Measurements from ENCODE around the gene ZDHHC19. TPM values are rescaled to one million over a fixed set of nuclear protein-coding genes. Genes with fewer than 3 reads are reported as not detected.
"Not testable (repeated sequence)": the region's sequence is repeated elsewhere in the genome, so short reads cannot be mapped to it uniquely, and the experiment has no call there.

The ZDHHC19 gene
- total RNA-seq, 1 donor from 2014 or later, result not detected

DNA sequence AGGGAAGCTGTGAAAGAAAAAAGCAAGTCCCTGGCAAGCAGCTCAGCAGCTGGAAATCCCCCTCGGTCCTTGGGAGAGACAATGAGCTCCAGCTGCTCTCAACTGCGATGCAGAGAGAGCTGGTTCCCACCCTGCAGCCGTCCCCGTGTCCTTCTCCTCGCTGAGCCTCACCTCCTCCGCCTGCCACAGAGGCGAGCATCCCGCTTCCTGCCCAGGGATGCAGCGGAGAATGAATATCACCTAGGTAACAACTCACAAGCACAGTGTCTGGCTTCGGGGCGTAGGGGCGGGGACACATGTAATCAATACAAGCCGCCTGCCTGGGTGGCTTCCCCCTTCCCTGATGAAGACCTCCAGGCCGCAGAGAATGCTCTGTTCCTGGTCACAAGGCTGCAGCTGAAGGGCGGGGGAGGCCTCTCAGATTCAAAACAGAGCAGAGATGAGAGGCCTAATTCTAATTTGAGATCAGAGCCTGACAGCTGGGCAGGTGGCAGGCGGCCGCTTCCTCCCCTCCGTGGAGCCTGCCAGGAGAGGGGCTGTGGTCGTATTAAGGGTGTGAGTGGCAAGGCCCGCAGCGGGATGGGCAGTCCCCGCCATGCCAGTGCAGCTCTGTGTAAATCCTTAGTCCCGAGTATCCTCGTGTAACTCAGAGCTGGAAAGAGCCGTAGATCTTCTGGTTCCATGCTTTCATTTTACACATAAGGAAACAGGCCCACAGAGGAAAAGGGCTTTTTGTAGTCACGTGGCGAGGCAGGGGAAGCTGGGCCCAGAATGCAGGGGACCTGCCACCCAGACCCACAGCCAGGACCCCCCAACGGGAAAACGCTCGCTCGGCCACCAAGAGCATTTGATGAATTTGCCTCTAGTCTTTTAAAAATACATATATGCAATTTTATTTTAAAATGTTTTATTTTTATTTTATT is 24.3 kb downstream of the ZDHHC19 start:
- intact Hi-C loops (cut with DNase I), result no loop called here

DNA sequence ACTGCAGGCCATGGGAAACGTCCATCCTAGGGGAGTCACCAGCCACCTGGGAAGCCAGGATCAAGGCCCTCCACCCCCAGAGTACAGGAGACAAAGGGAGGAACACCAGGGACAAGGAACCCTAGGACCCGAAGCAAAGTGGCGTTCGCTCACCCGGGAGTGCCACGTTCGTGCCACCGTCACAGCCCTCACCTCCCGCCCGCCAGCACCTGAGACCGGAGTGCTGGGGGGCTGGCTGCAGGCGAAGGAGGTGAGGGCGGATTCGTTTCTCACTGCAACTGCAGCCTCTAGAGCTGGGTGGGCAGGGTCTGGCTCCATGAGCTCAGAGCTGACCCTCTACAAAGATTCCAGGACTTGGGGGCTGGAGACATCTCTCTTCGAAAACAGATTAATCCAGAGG is 26.3 kb downstream of the ZDHHC19 start:
- ATAC-seq (no peak), DNase-seq (ENCODE audit: low spot score) (no peak)
- intact Hi-C loops (cut with DNase I), result no loop called here

More for the DNA sequence above, 24.3 kb downstream of the ZDHHC19 start:
- no peak for DNase-seq (ENCODE audit: low spot score)
- ATAC-seq, result peak; percentile 45

DNA sequence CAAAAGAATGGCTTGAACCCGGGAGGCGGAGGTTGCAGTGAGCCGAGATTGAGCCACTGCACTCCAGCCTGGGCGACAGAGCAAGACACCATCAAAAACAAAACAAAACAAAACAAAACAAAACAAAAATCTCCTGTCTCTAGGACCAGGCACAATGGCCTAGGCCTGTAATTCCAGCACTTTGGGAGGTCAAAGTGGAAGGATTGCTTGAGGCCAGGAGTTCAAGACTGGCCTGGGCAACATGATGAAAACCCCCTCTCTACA is 27.1 kb downstream of the ZDHHC19 start:
- ATAC-seq; intact Hi-C loops (cut with DNase I); DNase-seq (ENCODE audit: low spot score): not testable (repeated sequence)

DNA sequence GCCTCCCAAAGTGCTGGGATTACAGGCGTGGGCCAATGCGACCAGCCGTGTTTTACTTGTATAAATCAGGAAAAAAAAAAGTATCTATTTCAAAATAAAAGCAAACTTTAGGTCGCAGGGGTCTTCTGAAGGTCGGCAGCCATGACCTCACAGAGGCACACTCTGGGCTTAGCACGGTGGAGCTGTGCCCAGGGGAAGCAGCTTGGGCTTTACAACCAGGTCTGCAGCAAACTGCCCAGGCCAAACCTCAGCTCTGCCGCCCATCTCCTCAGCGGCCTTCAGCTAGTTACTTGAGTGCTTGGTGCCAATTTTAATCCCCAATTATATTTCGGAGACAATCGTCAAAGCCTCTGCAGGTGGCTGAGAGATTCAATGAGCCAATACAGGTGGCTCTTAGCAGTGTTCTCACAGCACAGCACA is 30.1 kb downstream of the ZDHHC19 start:
- ATAC-seq, result no peak
- no peak for DNase-seq (ENCODE audit: low spot score)
- intact Hi-C loops (cut with DNase I), result no loop called here

DNA sequence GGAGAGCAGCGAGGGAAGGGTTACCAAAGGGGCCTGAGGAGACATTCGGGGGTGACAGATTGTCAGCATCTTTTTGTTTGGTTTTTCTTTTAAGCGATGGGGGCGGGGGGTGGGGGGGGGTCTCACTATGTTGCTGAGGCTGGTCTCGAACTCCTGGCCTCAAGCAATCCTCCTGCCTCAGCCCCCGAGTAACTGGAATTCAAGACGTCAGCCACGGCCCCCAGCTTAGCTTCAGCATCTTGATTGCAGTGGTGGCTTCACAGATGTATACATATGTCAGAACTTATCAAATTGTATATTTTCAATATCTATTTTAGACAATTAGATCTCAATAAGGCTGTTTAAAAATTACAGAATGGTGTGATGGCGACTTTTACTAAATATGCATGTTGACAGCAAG is 30.9 kb downstream of the ZDHHC19 start:
- no peak for ATAC-seq
- DNase-seq (ENCODE audit: low spot score), result no peak
- intact Hi-C loops (cut with DNase I), result no loop called here

DNA sequence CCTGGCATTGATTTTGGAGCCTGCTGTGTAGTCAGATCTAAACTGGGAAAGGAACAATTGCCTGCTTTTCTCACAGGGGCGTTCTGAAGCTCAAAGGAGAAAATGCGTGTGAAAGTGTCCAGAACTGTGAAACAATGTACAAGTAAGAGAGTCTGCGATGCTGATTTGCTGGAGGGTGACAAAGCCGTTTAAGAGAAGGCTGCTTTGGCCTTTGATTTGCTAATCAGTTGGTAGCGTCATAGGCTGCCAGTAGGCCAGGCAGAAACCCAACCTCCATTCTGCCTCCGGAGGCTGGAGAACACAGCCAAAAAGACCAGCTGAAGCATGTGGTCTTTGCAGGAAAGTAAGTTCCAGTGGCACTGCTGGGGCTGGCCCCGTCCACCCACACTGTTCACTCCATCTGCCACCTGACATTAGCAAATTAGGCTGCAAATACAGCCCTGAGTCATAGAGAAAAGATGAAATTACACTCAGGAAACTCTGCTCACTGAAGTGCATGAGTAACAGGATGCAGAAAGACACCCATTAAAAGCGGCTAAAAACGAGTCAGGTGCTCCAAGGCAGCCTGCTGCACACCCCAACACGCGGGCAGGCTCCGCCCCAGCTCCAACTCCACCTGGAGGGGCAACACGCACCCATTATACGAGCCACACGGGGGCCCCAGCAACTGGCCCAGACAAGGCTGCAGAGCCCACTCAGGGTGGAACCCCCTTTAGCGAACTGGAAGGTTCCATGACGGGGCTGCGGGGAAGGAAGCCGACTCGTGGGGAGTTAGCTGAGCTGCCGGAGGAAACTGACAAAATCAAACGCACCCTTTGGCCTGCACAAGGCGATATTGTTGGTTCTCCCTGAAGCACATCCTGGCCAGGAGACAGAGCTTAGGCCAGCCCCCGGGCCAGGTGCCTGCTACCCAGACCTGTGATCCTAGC is 31.6 kb downstream of the ZDHHC19 start:
- intact Hi-C loops (cut with DNase I), result no loop called here
- DNase-seq (ENCODE audit: low spot score), result no peak
- ATAC-seq, result peak; percentile 55

DNA sequence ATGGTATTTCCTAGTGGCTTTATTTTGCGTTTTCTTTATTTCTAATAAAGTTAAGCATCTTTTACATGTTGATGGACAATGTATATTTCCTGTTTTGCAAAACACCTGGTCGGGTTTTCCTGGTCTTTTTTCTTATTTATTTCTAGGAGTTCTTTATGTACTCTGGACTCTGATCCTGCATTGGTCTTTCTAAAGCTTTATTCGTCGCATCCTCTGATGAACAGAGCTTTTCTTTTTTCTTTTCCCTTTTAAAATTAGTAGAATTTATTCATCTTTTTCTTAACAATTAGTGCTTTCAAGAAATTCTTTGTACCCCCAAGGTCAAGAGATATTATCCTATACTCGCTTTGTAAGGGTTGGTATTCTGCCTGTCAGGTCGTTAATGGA is 32.2 kb downstream of the ZDHHC19 start:
- intact Hi-C loops (cut with DNase I), result no loop called here

DNA sequence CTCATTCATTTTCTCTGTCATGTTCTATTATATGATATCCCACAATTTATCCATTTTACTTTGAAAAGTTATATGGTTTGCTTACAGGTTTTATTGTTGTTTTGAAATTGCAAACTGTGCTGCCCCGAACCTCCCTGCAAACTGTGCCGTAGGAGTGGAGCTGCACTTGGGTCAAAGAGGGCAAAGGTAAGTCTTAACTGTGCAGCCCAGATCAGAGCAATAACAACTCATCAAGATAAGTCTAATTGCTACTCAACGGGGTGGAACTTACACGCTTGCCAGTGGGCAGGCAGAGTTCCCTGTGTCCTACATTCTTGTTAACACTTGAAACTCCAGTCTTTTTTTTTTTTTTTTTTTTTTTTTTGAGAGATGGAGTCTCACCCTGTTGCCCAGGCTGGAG is 33.2 kb downstream of the ZDHHC19 start:
- intact Hi-C loops (cut with DNase I), result no loop called here
- no peak for ATAC-seq
- no peak for DNase-seq (ENCODE audit: low spot score)

More for the DNA sequence above, 32.2 kb downstream of the ZDHHC19 start:
- DNase-seq (ENCODE audit: low spot score) (no peak), ATAC-seq (no peak)

DNA sequence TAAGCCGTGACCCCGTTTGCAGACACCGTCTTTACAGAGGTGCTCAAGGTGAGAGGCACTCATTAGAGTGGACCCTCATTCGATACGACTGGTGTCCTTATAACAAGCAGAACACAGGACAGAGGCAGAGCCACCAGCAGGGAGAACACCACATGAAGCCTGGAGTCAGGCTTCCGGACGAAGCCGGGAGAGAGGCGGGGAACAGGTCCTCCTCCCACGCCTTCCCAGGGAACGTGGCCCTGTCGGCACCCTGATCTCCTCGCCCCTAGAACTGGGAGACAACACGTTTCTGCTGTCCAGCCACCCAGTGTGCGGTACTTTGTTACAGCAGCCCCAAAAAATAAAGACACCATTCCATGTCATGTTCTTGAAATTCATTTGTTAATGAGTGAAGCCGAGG is 33.6 kb downstream of the ZDHHC19 start:
- ATAC-seq (no peak), DNase-seq (ENCODE audit: low spot score) (no peak)
- intact Hi-C loops (cut with DNase I), result no loop called here

DNA sequence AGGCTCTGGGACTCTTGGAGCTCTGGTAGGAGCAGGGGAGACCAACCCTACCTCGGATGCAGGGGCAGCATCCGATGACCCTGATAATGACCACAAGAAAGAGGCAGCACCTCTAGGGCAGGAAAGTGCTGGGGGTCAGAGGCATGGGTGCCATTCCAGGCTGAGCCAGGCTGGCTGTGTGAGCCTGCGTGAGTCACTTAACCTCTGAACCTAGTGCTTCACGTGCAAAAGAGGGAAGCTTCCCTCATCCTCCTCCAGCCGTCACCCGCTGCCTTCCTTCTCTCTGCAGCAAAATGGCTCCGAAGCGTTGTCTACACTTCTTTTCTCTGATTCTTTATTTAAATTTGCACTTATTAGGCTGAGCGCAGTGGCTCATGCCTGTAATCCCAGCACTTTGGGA is 35.5 kb downstream of the ZDHHC19 start:
- DNase-seq (ENCODE audit: low spot score), result no peak
- ATAC-seq, result no peak
- intact Hi-C loops (cut with DNase I), result no loop called here

DNA sequence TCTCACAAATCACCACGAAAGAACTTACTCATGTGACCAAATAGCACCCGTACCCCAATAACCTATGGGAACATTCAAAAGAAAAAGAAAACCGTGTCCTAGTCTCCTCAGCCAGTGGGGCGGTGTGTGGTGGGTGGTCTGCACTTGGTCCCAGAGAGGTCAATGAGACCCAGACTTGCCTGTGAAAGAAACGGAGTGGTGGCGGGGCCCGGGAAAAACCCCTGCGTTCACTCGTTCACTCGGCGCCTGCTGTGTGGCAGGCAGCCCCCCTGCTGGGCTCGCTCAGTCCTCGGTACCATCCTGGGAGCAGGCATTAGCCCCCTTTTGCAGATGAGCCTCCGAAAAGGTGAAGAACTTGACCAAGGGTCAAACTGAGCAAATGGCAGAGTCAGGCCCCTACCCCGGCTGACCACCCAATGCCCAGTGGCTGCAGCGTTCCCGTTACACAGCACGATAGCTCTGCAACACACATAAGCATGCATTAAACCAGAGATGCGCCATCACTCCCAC is 36.0 kb downstream of the ZDHHC19 start:
- no peak for DNase-seq (ENCODE audit: low spot score)
- intact Hi-C loops (cut with DNase I), result no loop called here

DNA sequence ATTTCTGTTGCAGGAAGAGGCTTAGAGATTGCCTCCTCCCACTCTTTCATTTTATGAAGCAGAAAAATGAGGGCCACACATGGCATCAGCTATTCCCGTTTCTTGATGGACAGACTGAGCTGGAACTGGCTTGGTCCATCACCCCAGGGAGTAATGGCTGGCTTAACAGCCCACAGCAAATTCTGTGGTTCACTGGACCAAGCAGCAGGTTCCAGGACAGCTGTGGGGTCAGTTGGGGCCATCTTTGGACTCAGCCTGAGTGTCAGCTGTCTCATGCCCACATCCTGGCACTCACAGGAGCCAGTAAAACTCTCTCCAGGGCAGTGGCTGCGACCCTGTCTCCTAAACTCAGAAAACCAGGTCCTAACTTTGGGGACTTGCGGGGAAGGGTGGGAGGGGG is 36.5 kb downstream of the ZDHHC19 start:
- ATAC-seq (no peak), DNase-seq (ENCODE audit: low spot score) (no peak)
- intact Hi-C loops (cut with DNase I), result no loop called here

More for the DNA sequence above, 36.0 kb downstream of the ZDHHC19 start:
- ATAC-seq, result no peak

DNA sequence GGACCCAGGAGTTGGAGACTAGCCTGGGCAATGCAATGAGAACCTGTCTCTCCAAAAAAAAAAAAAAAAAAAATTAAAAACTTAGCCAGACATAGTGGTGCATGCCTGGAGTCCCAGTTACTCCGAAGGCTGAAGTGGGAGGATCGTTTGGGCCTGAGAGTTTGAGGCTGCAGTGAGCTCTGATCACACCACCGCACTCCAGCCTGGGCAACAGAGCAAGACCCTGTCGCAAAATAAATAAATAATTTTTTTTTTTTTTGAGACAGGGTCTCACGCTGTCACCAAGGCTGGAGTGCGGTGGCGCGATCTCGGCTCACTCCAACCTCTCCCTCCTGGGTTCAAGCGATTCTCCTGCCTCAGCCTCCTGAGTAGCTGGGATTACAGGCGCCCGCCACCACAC is 40.9 kb downstream of the ZDHHC19 start:
- ATAC-seq; intact Hi-C loops (cut with DNase I); DNase-seq (ENCODE audit: low spot score): not testable (repeated sequence)

DNA sequence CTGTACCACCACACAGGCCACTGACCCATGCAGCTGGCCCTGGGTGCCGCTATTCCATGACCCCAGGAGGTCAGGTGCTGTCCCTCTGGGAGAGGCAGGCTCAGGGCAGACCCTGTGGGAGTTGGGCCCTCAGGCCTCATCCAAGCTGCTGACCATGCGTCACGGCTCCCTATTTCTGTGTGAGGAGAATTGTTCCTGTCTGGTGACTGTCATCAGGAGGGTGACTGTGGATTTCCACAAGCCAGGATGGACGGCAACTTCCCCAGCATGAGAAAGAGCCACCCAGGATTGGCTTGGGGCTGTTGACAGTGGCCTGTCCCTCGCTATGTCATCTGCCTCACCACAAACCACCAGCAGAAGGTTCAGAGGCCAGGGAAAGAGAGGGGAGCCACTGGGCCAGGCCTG is 41.4 kb downstream of the ZDHHC19 start:
- ATAC-seq (no peak), DNase-seq (ENCODE audit: low spot score) (no peak)
- intact Hi-C loops (cut with DNase I), result no loop called here

DNA sequence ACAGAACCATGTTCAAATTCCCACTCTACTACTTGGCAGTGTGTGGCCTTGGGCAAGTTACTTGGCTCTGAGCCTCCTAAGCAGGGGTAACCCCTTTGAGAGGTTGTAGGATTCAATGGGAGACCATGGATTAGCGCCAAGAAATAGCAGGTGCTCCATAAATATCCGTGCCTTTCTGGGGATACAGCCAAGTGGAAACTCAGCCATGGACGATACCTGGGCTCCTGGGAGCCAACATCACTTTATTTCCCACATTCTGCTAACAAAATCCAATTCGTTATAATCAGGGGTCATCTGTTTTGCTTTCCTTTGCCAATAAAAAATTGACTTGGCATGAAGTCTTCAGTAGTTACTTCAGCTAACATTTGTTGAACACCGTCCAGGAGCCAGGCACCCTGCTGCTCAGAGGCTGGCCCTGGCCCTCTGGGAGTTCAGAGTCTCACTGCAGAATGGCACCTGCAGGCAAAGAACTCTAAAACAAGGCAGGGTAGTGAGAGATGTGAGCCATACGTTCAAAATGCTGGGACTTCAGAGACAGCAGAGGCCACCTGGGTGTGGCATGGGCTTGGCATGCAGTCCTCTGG is 42.3 kb downstream of the ZDHHC19 start:
- intact Hi-C loops (cut with DNase I), result no loop called here
- ATAC-seq (no peak), DNase-seq (ENCODE audit: low spot score) (no peak)

DNA sequence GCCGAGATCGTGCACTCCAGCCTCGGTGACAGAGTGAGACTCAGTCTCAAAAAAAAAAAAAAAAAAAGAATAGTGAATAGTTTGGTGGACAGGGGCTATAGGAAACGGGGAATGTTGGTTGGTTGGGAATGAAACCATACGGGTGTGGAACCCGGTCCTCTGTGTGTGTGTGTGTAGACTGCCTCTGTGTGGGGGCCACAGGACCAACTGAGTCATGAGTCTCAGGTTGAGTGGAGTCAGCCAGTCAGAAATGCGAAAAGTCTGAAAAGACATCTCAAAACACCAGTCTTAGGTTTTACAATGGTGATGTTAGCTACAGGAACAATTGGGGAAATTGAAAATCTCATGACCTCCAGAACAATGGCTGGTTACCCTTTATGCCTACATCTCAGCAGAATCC is 44.5 kb downstream of the ZDHHC19 start:
- no peak for ATAC-seq
- DNase-seq (ENCODE audit: low spot score), result no peak
- intact Hi-C loops (cut with DNase I), result no loop called here

DNA sequence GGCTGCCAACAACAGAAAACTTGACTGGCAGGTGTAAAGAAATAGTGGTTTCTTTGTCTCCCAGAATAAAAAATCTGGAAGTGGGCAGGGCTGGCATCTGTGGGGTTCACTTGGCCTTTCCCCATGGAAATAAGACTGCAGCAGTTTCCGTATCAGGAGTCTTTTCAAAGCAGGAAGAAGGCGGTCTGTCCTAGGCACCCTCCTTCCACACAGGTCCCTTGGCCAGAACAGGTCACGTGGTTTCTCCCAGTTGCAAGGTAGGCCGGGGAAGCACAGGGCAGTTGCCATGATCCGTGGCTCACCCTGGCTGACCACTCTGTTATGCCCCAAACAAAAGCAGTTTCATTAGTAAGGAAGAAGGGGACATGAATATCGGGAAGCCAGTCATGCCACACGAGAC is 45.4 kb downstream of the ZDHHC19 start:
- DNase-seq (ENCODE audit: low spot score) (no peak), ATAC-seq (no peak)
- intact Hi-C loops (cut with DNase I), result no loop called here

DNA sequence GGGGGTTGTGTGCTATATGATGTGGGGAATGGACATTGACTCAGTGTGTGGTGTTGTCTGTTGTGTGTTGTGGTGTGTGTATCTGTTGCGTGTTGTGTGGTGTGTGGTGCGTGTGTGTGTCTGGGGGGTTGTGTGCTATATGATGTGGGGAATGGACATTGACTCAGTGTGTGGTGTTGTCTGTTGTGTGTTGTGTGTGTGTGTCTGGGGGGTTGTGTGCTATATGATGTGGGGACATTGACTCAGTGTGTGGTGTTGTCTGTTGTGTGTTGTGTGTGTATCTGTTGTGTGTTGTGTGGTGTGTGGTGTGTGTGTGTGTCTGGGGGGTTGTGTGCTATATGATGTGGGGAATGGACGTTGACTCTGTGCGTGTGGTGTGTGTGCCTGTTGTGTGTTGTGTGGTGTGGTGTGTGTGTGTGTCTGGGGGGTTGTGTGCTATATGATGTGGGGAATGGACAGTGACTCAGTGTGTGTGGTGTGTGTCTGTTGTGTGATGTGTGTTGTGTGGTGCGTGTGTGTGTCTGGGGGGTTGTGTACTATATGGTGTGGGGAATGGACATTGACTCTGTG is 46.1 kb downstream of the ZDHHC19 start:
- DNase-seq (ENCODE audit: low spot score); ATAC-seq; intact Hi-C loops (cut with DNase I): not testable (repeated sequence)

DNA sequence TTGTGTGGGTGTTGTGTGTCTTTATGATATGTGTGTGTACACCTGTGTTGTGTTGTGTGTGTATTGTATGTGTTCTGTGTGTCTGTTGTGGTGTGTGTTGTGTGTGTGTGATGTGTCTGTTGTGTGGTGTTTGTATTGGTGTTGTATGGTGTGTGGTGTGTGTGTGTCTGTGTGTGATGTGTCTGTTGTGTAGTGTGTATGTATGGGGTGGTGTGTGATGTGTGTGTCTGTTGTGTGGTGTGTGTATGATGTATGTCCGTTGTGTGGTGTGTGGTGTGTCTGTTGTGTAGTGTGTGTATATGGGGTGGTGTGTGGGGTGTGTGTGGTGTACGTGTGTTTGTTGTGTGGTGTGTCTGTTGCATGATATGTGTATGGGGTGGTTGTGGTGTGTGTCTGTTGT is 46.6 kb downstream of the ZDHHC19 start:
- intact Hi-C loops (cut with DNase I), result no loop called here
- ATAC-seq (no peak), DNase-seq (ENCODE audit: low spot score) (no peak)

Data from sciatic nerve (tissue), 2 donors.